Activated T-helper 9 cell treated with anti-CD3 and anti-CD28 coated beads, Interleukin-2, amount 50 U/mL, for 16 hours (primary cell): ENCODE results near the gene RTL10.

Experiments used
- DNase-seq: peaks from one replicate; pipeline ENCODE4 v3.0.0-alpha.2; 2020; ENCODE audit warnings: low read depth

The RTL10 gene

GRCh38 chr22:19863571-19863970, 8.9 kb upstream of the RTL10 start:
- DNase-seq = no peak

- no peak for DNase-seq
Measured at GRCh38 chr22:19862619-19863246, 8.1 kb upstream of the RTL10 start.

GRCh38 chr22:19859861-19860510, 5.3 kb upstream of the RTL10 start:
- no peak for DNase-seq

GRCh38 chr22:19857382-19857781, 2.7 kb upstream of the RTL10 start:
- no peak for DNase-seq

- peak; percentile 29 for DNase-seq
Measured at GRCh38 chr22:19855504-19856409, 1.1 kb upstream of the RTL10 start.

GRCh38 chr22:19853879-19854777, 546 bp downstream of the RTL10 start:
- no peak for DNase-seq

- no peak for DNase-seq
Measured at GRCh38 chr22:19853058-19853878, 1.4 kb downstream of the RTL10 start.

- no peak for DNase-seq
Measured at GRCh38 chr22:19852177-19852781, 2.4 kb downstream of the RTL10 start.

- DNase-seq = no peak
Measured at GRCh38 chr22:19851291-19852176, 3.1 kb downstream of the RTL10 start.

- DNase-seq = no peak
Measured at GRCh38 chr22:19850763-19851109, 3.9 kb downstream of the RTL10 start.

GRCh38 chr22:19849835-19850762, 4.6 kb downstream of the RTL10 start:
- no peak for DNase-seq

GRCh38 chr22:19848298-19849224, 6.1 kb downstream of the RTL10 start:
- DNase-seq = no peak

- no peak for DNase-seq
Measured at GRCh38 chr22:19847345-19847632, 7.4 kb downstream of the RTL10 start.

- no peak for DNase-seq
Measured at GRCh38 chr22:19846620-19847344, 7.9 kb downstream of the RTL10 start.

- DNase-seq = no peak
Measured at GRCh38 chr22:19845054-19845722, 9.5 kb downstream of the RTL10 start.

- DNase-seq = no peak
Measured at GRCh38 chr22:19844377-19845053, 10.2 kb downstream of the RTL10 start.
